Hematopoietic multipotent progenitor cell treated with erythropoietin and hydrocortisone succinate and interleukin-3 and kit ligand, for 6 days (in vitro differentiated cells): Measurements from ENCODE around the gene COA7.
A peak's percentile ranks its signal among the peaks of the same experiment; 100 is the strongest.
"Not testable (repeated sequence)": the region's sequence is repeated elsewhere in the genome, so short reads cannot be mapped to it uniquely, and the experiment has no call there.

Experiments
- DNase-seq: peaks from one replicate; pipeline ENCODE4 v3.0.0-alpha.2; 2015

Gene COA7

DNA sequence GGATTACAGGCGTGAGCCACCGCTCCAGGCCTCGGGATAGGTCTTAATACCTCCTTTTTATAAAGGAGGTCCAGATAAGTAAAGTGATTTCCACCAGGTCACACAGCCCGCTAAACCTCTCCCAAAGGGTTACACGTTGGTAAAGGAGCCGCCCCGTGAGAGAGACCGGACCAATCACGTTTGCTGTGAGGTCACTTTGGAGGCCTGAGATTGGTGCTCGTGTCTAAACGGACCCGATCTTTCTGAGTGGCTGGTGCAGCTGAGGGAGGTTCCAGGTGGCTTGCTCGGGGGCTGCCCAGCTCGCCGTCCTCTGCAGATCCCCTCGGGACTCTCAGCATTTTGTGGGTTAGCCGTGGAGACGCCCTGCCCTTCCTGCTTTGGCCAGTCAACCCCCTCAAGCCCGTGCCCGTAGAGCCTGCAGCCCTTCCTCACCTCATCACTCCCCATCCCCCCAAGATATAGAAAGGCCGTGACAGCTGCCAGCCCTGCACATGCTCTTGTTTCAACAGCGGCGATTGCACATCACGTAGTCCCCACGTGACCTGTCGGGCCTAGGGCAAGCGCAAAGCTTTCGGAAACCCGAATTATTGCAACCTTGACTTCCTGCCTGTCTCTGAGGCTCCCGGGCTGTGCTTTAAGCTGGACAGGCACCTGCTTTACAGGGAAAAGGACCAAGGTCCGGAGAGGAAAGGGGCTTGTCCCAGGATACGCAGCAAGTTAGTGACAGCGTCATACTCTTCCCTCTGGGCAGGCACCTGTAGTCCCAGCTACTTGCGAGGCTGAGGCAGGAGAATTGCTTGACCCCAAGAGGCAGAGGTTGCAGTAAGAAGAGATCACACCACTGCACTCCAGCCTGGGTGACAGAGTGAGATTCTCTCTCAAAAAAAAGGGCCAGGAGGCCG, 5.0 kb upstream of the COA7 start:
- peak; percentile 95 for DNase-seq

DNA sequence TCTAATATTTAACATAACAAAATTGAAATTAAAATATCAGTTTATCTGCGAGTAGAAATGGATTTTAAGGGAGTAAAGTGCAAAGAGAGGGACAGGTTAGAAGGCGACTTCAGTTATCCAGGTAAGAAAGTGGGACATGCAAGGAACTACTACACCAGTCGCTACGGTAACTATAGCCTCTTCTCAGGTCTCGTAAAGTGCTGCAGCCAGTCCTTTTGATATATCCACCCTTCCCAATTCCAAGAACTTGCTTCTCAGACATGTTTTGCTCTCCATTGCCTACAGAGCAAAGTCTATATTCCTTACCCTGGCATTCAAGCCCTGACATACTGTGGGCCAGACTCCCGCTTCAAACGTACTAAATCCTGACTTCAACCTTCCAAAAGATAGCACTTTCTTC, 2.5 kb downstream of the COA7 start:
- DNase-seq: no peak

DNA sequence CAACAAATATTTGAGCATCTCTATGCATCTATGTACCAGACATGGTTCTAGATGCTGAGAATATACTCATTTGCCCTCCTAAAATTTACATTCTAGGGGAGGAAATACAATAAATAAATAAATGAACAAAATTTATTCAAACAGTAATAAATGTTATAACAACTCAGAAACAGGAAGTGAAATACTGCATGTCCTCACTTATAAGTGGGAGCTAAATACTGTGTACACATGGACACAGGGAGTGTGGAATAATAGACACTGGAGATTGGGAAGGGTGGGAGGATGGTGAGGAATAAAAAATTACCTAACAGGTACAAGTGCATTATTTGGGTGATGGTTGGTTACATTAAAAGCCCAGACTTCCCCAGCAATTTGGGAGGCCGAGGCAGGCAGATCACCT, 4.3 kb downstream of the COA7 start:
- no peak for DNase-seq

DNA sequence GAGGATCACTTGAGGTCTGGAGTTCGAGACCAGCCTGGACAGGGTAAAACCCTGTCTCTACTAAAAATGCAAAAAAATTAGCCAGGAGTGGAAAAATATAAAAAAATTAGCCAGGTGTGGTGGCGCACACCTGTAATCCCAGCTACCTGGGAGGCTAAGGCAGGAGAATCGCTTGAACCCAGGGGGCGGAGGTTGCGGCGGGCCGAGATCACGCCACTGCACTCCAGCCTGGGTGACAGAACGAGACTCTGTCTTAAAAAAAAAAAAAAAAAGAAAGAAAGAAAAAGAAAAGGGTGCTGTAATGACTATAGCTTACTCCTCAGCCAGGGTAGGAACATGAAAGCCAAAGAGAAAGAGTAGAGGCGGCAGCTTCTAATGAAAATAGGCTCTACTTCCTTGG, 4.8 kb downstream of the COA7 start:
- not testable (repeated sequence) for DNase-seq

DNA sequence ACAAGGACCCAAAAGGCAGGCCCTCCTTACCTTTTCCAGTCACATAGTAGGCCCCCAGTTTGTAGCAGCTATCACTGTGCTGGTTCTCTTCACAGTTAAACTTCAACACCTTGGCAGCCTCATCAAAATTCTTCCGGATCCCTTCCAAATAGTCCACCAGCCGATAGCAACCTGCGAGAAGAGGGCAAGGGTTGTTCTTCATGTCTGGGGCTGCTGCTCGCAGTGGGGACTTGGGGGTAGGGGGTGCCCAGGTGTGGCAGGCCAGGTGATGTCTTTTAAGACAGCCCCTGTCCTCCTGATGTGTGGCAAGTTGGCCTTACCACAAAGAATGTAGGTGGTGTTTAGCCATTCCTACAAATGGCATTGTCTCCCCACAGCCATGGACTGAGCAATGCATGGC, 5.5 kb downstream of the COA7 start:
- no peak for DNase-seq

- no peak for DNase-seq
Observed at GRCh38 chr1:52691821-52692220, 6.3 kb downstream of the COA7 start.

GRCh38 chr1:52686830-52687229, 11.3 kb downstream of the COA7 start:
- DNase-seq: no peak

GRCh38 chr1:52686261-52686751, 11.8 kb downstream of the COA7 start:
- peak; percentile 89 for DNase-seq

DNA sequence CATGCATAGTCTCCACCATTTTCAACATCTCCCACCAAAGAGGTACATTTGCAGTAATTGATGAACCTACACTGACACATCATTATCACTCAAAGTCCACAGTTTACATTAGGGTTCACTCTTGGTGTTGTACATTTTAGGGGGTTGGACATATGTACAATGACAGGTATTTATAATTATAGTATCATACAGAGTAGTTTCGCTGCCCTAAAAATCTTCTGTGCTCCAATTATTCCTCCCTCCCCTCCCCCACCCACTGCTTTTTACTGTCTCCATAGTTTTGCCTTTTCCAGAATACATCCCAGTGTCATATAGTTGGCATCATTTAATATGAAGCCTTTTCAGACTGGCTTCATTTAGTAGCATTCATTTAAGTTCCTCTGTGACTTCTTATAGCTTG, 13.6 kb downstream of the COA7 start:
- no peak for DNase-seq

GRCh38 chr1:52683367-52683940, 14.7 kb downstream of the COA7 start:
- no peak for DNase-seq

- DNase-seq: no peak
Observed at GRCh38 chr1:52681136-52681535, 17.0 kb downstream of the COA7 start.

GRCh38 chr1:52680353-52680752, 17.8 kb downstream of the COA7 start:
- no peak for DNase-seq

GRCh38 chr1:52679498-52679897, 18.6 kb downstream of the COA7 start:
- DNase-seq: no peak

GRCh38 chr1:52679048-52679447, 19.1 kb downstream of the COA7 start:
- no peak for DNase-seq

- peak; percentile 61 for DNase-seq
Observed at GRCh38 chr1:52677076-52677806, 20.9 kb downstream of the COA7 start.

- DNase-seq: no peak
Observed at GRCh38 chr1:52676249-52676903, 21.8 kb downstream of the COA7 start.

- DNase-seq: peak; percentile 46
Observed at GRCh38 chr1:52674497-52675384, 23.4 kb downstream of the COA7 start.

DNA sequence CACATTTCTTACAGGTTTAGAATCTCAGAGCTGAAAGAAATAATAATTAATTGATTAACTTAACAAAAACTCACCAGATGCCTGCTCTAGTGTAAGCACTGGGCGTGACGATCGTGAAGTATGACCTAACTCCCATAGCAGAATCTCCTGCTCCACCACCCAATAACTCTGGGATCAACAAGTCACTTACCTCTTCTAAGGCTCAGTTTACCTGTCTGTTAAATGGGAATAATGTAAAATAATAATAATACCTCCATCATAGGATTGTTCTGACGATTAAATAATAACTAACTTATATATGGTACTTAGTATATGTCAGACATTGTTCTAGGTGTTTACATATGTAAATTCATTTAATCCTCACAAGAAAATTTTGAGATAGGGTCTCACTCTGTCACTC, 24.6 kb downstream of the COA7 start:
- DNase-seq: no peak

DNA sequence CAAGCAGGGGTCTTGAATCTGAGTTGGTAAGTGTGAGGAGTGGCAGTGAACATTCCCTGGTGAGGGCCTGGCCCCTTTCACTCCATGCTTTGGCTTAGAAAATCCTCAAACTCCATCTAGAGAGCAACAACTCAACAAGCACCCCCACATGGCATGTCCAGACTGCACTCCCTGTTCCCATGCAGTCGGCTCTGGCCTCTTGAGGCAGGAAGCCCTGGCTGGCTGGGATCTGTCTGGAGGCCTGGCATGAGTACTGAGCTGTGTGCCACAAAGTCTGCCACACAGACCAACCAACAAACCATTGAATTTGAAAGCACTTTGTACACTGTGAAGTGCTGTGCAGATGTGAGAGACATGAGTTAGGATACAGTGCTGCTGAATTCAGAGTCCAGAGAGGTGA, 25.2 kb downstream of the COA7 start:
- no peak for DNase-seq

DNA sequence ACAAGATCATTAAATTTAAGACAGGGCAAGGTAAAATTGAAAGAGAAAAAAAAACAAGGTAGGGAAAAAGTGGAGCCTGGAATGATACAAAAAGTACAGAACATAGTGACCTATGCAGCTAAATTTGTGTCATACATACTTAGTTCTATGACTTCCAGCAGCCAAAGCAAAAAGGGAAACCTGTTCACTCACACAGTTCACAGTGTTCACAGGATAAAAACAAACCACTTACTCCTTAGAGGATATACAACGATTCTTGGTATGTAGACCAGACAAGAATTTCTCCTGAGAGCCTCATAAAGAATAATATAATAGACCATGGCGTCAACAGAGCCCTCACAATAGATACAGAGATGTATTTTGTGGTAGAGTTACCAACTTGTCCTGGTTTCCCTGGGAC, 27.5 kb downstream of the COA7 start:
- no peak for DNase-seq

GRCh38 chr1:52669696-52670095, 28.5 kb downstream of the COA7 start:
- DNase-seq: no peak

- DNase-seq: no peak
Observed at GRCh38 chr1:52668711-52669110, 29.4 kb downstream of the COA7 start.
